ENCODE results near the gene SLC4A8.

The SLC4A8 gene

DNA sequence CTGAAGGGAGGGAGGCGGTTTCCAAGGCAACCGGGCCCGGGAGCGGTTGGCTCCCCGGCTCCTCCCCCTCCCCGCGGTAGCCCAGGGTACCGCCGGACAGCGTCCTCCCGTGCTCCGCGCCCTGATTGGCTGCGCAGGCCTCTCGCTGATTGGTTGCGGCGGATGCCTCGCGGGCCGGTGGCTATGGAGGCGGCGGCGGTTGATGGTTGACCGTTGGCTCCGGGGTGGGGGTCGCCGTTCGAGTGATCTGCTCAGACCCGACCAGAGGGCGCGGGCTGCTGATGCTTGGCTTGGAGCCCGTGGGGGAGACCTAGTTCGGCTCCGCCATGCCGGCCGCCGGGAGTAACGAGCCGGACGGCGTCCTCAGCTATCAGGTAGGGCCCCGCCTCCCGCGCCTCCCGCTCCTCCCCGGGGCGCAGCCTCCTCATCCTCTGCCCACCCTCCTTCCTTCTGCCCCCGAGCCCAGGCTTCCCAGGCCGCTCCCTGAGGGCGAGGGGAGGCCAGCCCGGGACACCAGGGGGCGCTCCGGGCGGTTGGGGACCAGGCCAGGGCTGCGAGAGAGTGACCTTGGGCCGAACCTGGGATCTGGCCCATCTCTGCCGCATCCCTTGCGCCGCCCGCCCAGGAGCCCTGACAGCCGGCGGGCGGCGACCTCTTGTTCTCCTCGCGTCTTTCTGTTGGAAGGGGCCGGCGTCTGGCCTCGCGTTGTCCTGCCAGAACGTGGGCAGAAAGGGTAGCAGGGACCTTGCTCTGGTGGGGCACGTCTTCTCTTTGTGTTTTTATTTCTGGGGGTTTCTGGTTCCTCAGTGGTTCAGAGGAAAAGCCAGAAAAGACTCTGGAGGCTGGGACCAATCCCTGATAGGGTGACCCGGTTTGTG lies at the start of gene SLC4A8:
SLC4A8 (plus strand) TSS at position 170 of the 878 bp plus-strand sequence; CDS start at position 327, 157 bp downstream.
- TF ChIP-seq, protein P1, sequence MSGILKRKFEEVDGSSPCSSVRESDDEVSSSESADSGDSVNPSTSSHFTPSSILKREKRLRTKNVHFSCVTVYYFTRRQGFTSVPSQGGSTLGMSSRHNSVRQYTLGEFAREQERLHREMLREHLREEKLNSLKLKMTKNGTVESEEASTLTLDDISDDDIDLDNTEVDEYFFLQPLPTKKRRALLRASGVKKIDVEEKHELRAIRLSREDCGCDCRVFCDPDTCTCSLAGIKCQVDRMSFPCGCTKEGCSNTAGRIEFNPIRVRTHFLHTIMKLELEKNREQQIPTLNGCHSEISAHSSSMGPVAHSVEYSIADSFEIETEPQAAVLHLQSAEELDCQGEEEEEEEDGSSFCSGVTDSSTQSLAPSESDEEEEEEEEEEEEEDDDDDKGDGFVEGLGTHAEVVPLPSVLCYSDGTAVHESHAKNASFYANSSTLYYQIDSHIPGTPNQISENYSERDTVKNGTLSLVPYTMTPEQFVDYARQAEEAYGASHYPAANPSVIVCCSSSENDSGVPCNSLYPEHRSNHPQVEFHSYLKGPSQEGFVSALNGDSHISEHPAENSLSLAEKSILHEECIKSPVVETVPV (CRISPR knock-in tag; IDR thresholded peaks at IDR 0.05), result no peak
- no peak for TF ChIP-seq ARNTL (CRISPR knock-in tag; IDR thresholded peaks at IDR 0.05; ENCODE audit: borderline replicate concordance, low read depth)
- TF ChIP-seq TCF4 (CRISPR knock-in tag; IDR thresholded peaks at IDR 0.05; ENCODE audit: borderline replicate concordance), result 0 out of 2 replicates have a peak, but pooled peaks have one; percentile 22
- TF ChIP-seq ESRRG (CRISPR knock-in tag; IDR thresholded peaks at IDR 0.05), result no peak
- TF ChIP-seq ZNF70 (CRISPR knock-in tag; IDR thresholded peaks at IDR 0.05), result no peak; the same call in 1 of the 2 replicates
- peak; percentile 26; the same call in 1 of the 2 replicates for TF ChIP-seq ZFP3 (CRISPR knock-in tag; IDR thresholded peaks at IDR 0.05)
- TF ChIP-seq GLIS3 (CRISPR knock-in tag; IDR thresholded peaks at IDR 0.05), result peak; percentile 81; the same call in 1 of the 2 replicates
- TF ChIP-seq SNAI2 (CRISPR knock-in tag; IDR thresholded peaks at IDR 0.05), result no peak
- ATAC-seq, result peak; percentile 97

DNA sequence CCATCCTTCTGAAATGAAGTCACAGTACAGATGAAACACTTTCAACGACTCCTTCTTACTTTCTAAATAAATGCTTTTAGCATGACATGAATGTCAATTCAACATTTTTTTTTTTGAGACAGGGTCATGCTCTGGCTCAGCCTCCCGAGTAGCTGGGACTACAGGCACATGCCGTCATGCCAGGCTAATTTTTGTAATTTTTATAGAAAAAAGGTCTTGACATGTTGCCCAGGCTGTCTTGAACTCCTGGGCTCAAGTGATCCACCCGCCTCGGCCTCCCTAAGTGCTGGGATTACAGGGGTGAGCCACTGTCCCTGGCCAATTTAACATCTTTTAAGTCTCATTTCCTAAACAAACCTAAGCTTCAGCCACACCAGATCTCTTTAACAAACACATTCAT lies 49.8 kb upstream of the SLC4A8 start:
- no peak for TF ChIP-seq ZNF8 (CRISPR knock-in tag; IDR thresholded peaks at IDR 0.05)
- TF ChIP-seq CSDC2 (CRISPR knock-in tag; IDR thresholded peaks at IDR 0.05), result no peak
- no peak for TF ChIP-seq PPARA (CRISPR knock-in tag; IDR thresholded peaks at IDR 0.05; ENCODE audit: borderline replicate concordance)
- no peak for TF ChIP-seq RARB (CRISPR knock-in tag; IDR thresholded peaks at IDR 0.05)
- no peak for TF ChIP-seq ARNTL (CRISPR knock-in tag; IDR thresholded peaks at IDR 0.05; ENCODE audit: borderline replicate concordance, low read depth)
- no peak for TF ChIP-seq ESRRG (CRISPR knock-in tag; IDR thresholded peaks at IDR 0.05)
- no peak for TF ChIP-seq ZFP30 (CRISPR knock-in tag; IDR thresholded peaks at IDR 0.05)
- TF ChIP-seq ZC3H10 (CRISPR knock-in tag; IDR thresholded peaks at IDR 0.05), result no peak
- no peak for TF ChIP-seq ZNF565 (CRISPR knock-in tag; conservative IDR thresholded peaks at IDR 0.05; ENCODE audit: low read depth)
- TF ChIP-seq PATZ1 (CRISPR knock-in tag; IDR thresholded peaks at IDR 0.05; ENCODE audit: borderline replicate concordance), result no peak
- no peak for TF ChIP-seq GLIS3 (CRISPR knock-in tag; IDR thresholded peaks at IDR 0.05)
- TF ChIP-seq SNAI2 (CRISPR knock-in tag; IDR thresholded peaks at IDR 0.05), result no peak
- TF ChIP-seq CREB5 (CRISPR knock-in tag; IDR thresholded peaks at IDR 0.05; ENCODE audit: low read depth), result no peak
- no peak for TF ChIP-seq ZNF70 (CRISPR knock-in tag; IDR thresholded peaks at IDR 0.05)
- no peak for ATAC-seq

DNA sequence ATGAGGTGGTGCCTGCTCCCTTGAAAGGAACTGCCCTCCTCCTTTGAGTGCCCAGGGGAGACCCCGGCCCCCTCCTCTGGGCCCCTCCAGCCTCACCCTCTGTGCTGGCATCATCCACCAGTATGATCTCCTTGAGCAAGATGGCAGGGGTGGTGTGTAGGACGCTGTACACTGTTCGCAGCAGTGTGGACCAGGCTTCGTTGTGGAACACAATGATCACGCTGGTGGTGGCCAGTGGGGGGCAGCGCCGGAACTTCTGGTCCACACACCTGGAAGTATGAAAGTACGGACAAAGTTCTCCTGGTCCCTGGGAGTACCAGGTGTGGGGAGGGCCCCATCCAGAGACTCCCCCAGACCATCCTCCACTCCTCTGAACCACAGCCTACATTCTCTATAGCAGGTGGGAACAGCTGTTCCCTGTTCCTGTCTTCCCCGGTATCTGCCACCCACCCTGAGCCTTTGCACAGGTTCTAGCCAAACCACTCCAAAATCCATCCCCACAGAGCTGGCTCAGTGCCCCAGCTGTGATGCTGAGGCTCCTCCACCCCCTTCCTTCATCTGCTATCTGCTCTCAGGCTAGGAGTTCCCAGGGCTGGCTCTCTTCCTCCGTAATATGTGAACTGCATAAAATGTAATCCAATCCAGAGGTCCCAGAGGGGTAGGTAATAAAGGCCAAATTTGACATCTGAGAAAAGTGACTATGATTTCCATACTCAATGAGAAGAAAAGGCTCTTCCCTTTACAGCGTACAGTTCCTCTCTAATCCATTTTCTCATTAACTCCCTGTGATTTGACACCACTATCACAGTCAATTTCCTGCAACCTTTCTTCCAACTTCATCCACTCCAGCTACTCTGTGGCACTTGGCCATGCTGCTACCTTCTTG lies 47.3 kb upstream of the SLC4A8 start:
- TF ChIP-seq CREB5 (CRISPR knock-in tag; IDR thresholded peaks at IDR 0.05; ENCODE audit: low read depth), result no peak
- TF ChIP-seq ZFP3 (CRISPR knock-in tag; IDR thresholded peaks at IDR 0.05), result no peak
- TF ChIP-seq ZC3H10 (CRISPR knock-in tag; IDR thresholded peaks at IDR 0.05), result no peak
- no peak for TF ChIP-seq PPARA (CRISPR knock-in tag; IDR thresholded peaks at IDR 0.05; ENCODE audit: borderline replicate concordance)
- no peak for TF ChIP-seq TOX (CRISPR knock-in tag; IDR thresholded peaks at IDR 0.05; ENCODE audit: borderline replicate concordance)
- no peak for TF ChIP-seq GLIS3 (CRISPR knock-in tag; IDR thresholded peaks at IDR 0.05)
- TF ChIP-seq TCF4 (CRISPR knock-in tag; IDR thresholded peaks at IDR 0.05; ENCODE audit: borderline replicate concordance), result no peak
- TF ChIP-seq ZNF70 (CRISPR knock-in tag; IDR thresholded peaks at IDR 0.05), result no peak
- TF ChIP-seq ZNF8 (CRISPR knock-in tag; IDR thresholded peaks at IDR 0.05), result no peak
- no peak for TF ChIP-seq ISL1 (CRISPR knock-in tag; IDR thresholded peaks at IDR 0.05)
- no peak for TF ChIP-seq ZFP30 (CRISPR knock-in tag; IDR thresholded peaks at IDR 0.05)
- no peak for TF ChIP-seq PATZ1 (CRISPR knock-in tag; IDR thresholded peaks at IDR 0.05; ENCODE audit: borderline replicate concordance)
- no peak for TF ChIP-seq OSR1 (CRISPR knock-in tag; IDR thresholded peaks at IDR 0.05)
- TF ChIP-seq, protein P2, sequence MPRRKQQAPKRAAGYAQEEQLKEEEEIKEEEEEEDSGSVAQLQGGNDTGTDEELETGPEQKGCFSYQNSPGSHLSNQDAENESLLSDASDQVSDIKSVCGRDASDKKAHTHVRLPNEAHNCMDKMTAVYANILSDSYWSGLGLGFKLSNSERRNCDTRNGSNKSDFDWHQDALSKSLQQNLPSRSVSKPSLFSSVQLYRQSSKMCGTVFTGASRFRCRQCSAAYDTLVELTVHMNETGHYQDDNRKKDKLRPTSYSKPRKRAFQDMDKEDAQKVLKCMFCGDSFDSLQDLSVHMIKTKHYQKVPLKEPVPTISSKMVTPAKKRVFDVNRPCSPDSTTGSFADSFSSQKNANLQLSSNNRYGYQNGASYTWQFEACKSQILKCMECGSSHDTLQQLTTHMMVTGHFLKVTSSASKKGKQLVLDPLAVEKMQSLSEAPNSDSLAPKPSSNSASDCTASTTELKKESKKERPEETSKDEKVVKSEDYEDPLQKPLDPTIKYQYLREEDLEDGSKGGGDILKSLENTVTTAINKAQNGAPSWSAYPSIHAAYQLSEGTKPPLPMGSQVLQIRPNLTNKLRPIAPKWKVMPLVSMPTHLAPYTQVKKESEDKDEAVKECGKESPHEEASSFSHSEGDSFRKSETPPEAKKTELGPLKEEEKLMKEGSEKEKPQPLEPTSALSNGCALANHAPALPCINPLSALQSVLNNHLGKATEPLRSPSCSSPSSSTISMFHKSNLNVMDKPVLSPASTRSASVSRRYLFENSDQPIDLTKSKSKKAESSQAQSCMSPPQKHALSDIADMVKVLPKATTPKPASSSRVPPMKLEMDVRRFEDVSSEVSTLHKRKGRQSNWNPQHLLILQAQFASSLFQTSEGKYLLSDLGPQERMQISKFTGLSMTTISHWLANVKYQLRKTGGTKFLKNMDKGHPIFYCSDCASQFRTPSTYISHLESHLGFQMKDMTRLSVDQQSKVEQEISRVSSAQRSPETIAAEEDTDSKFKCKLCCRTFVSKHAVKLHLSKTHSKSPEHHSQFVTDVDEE (CRISPR knock-in tag; IDR thresholded peaks at IDR 0.05), result no peak
- TF ChIP-seq SNAI2 (CRISPR knock-in tag; IDR thresholded peaks at IDR 0.05), result no peak
- no peak for ATAC-seq
